SK-N-SH (cell line): ENCODE data around the gene LRIG1. TPM values are rescaled to one million over a fixed set of nuclear protein-coding genes. Genes with fewer than 3 reads are reported as not detected.
A peak's percentile ranks its signal among the peaks of the same experiment; 100 is the strongest.

Experiments used
- CTCF ChIA-PET: fragments of 300-600, 350-600 bp; formaldehyde crosslinking; extraction: SDS; loops from one replicate; lab custom pipeline; 2021; lab: Yijun Ruan, JAX
- POLR2A ChIA-PET: fragments of 350-600 bp; sonication (Branson Sonifier 250); formaldehyde crosslinking; extraction: SDS; loops from one replicate; lab custom pipeline; 2020; ENCODE audit warnings: antibody characterized with exemption, inconsistent platforms; lab: Yijun Ruan, JAX
- DNase-seq: peaks from one replicate; pipeline ENCODE4 v3.0.0; 2012
- H2AFZ ChIP-seq: fragments of 200-600 bp; sonication (generic); 2 replicates; pipeline ENCODE4 v1.8.1; 2016; ENCODE audit warnings: antibody characterized with exemption, mild to moderate bottlenecking, low read depth
- H3F3A ChIP-seq: fragments of 200-600 bp; sonication (generic); replicated peaks from 2 replicates; pipeline ENCODE3; 2016; ENCODE audit warnings: antibody characterized with exemption, mild to moderate bottlenecking; ENCODE audit not compliant: insufficient read depth
- H3K27ac ChIP-seq, 2 experiments: fragments of 200-500 bp in 1 of 2; fragments of 200-600 bp in 1 of 2; sonication (Bioruptor generic) in 1 of 2; sonication (generic), shearing (Covaris generic) in 1 of 2; 2 replicates each; pipeline versions ENCODE4 v1.5.1 to v1.6.1; 2014 to 2016; ENCODE audit warnings: low read depth in 2 of 2, inconsistent platforms in 1 of 2, low read length in 1 of 2, mild to moderate bottlenecking in 1 of 2, mixed read lengths in 1 of 2
- H3K27me3 ChIP-seq: fragments of 200-600 bp; sonication (generic), shearing (Covaris generic); 2 replicates; pipeline ENCODE4 v1.6.1; 2016; ENCODE audit warnings: mixed run types; ENCODE audit not compliant: insufficient read depth
- H3K36me3 ChIP-seq, 2 experiments: fragments of 200-500 bp in 1 of 2; fragments of 200-600 bp in 1 of 2; sonication (Bioruptor generic) in 1 of 2; sonication (generic) in 1 of 2; replicated peaks in 1 of 2; 2 replicates each; pipeline versions ENCODE3 to v1.5.1; 2014 to 2016; ENCODE audit warnings: low read length in 1 of 2, mild to moderate bottlenecking in 1 of 2; ENCODE audit not compliant: insufficient read depth in 2 of 2, control insufficient read depth in 1 of 2
- H3K4me1 ChIP-seq, 2 experiments: fragments of 200-500 bp in 1 of 2; fragments of 200-600 bp in 1 of 2; sonication (Bioruptor generic) in 1 of 2; sonication (generic), shearing (Covaris generic) in 1 of 2; 2 replicates each; pipeline versions ENCODE4 v1.5.1 to v1.6.1; 2014 to 2016; ENCODE audit warnings: low read depth in 1 of 2, low read length in 1 of 2, mixed run types in 1 of 2; ENCODE audit not compliant: insufficient read depth in 2 of 2, control insufficient read depth in 1 of 2
- H3K4me2 ChIP-seq: fragments of 200-600 bp; sonication (generic), shearing (Covaris generic); 2 replicates; pipeline ENCODE4 v1.6.1; 2017; ENCODE audit warnings: mixed run types
- H3K4me3 ChIP-seq, 2 experiments: fragments of 200-500 bp in 1 of 2; fragments of 200-600 bp in 1 of 2; sonication (Bioruptor generic) in 1 of 2; sonication (generic), shearing (Covaris generic) in 1 of 2; 2 replicates each; pipeline versions ENCODE4 v1.5.1 to v1.8.1; 2014 to 2016; ENCODE audit warnings: low read depth in 2 of 2, inconsistent platforms in 1 of 2, low read length in 1 of 2, mild to moderate bottlenecking in 1 of 2, mixed read lengths in 1 of 2, moderate library complexity in 1 of 2
- H3K79me2 ChIP-seq: fragments of 200-600 bp; sonication (generic); 2 replicates; pipeline ENCODE4 v1.8.1; 2017; ENCODE audit warnings: mild to moderate bottlenecking; ENCODE audit not compliant: insufficient read depth
- H3K9ac ChIP-seq: fragments of 200-600 bp; sonication (generic); 2 replicates; pipeline ENCODE4 v1.6.1; 2017; ENCODE audit warnings: mixed run types
- H3K9me2 ChIP-seq: fragments of 200-600 bp; sonication (generic); 2 replicates; pipeline ENCODE4 v1.6.1; 2017; ENCODE audit warnings: mixed run types
- H3K9me3 ChIP-seq: fragments of 200-600 bp; sonication (generic); 2 replicates; pipeline ENCODE4 v1.6.1; 2017; ENCODE audit warnings: mixed run types, mild to moderate bottlenecking, moderate library complexity
- H4K20me1 ChIP-seq: fragments of 200-600 bp; sonication (generic); 2 replicates; pipeline ENCODE4 v1.6.1; 2017; ENCODE audit warnings: mild to moderate bottlenecking, mixed run types; ENCODE audit not compliant: insufficient read depth
- CHD2 ChIP-seq: fragments of 150-350 bp; IDR thresholded peaks from 2 replicates; pipeline ENCODE4 v1.6.1; 2018; ENCODE audit warnings: low read length; ENCODE audit not compliant: partially characterized antibody
- ELF1 ChIP-seq: IDR thresholded peaks from 2 replicates; pipeline ENCODE4 v1.4.0; 2012
- EP300 ChIP-seq, 2 experiments: IDR thresholded peaks; 2 replicates each; pipeline versions ENCODE4 v1.4.0 to v1.6.1; 2012; ENCODE audit warnings: borderline replicate concordance in 1 of 2, low read depth in 1 of 2, low read length in 1 of 2
- EZH2phosphoT487 ChIP-seq: fragments of 200-600 bp; sonication (generic); IDR thresholded peaks from 2 replicates; pipeline ENCODE4 v1.6.1; 2017; ENCODE audit warnings: low read depth, mixed run types, mild to moderate bottlenecking, antibody characterized with exemption, moderate library complexity, borderline replicate concordance
- FOXJ3 ChIP-seq: sonication (generic); formaldehyde crosslinking; IDR thresholded peaks from 2 replicates; pipeline ENCODE4 v1.5.1; 2020; ENCODE audit warnings: mild to moderate bottlenecking, missing genetic modification reagents
- GATA2 ChIP-seq: sonication (generic); formaldehyde crosslinking; IDR thresholded peaks from 2 replicates; pipeline ENCODE4 v1.5.0; 2020; ENCODE audit warnings: mild to moderate bottlenecking, missing genetic modification reagents
- JUND ChIP-seq: IDR thresholded peaks from 2 replicates; pipeline ENCODE4 v1.4.0; 2012
- MXI1 ChIP-seq: IDR thresholded peaks from 2 replicates; pipeline ENCODE4 v1.6.1; 2012; ENCODE audit warnings: mild to moderate bottlenecking, low read depth, low read length, improper control_type of control experiment
- NFIC ChIP-seq: IDR thresholded peaks from 2 replicates; pipeline ENCODE4 v1.4.0; 2012; ENCODE audit warnings: borderline replicate concordance
- NRF1 ChIP-seq: IDR thresholded peaks from 2 replicates; pipeline ENCODE4 v1.6.1; 2012; ENCODE audit warnings: low read depth, mild to moderate bottlenecking, low read length
- PBX3 ChIP-seq: IDR thresholded peaks from 2 replicates; pipeline ENCODE4; 2012
- POLR2AphosphoS5 ChIP-seq: IDR thresholded peaks from 2 replicates; pipeline ENCODE4 v1.6.1; 2012; ENCODE audit warnings: low read depth, low read length
- RAD21 ChIP-seq: IDR thresholded peaks from 2 replicates; pipeline ENCODE4 v1.6.1; 2012; ENCODE audit warnings: mild to moderate bottlenecking, low read length
- RFX5 ChIP-seq: IDR thresholded peaks from 2 replicates; pipeline ENCODE4 v1.6.1; 2012; ENCODE audit warnings: mild to moderate bottlenecking, improper control_type of control experiment, low read length
- RXRA ChIP-seq: IDR thresholded peaks from 2 replicates; pipeline ENCODE4 v1.4.0; 2012; ENCODE audit warnings: low read depth, mild to moderate bottlenecking, borderline replicate concordance
- SMC3 ChIP-seq: IDR thresholded peaks from 2 replicates; pipeline ENCODE4 v1.6.1; 2012; ENCODE audit warnings: low read depth, low read length, improper control_type of control experiment
- TEAD4 ChIP-seq: IDR thresholded peaks from 2 replicates; pipeline ENCODE4 v1.4.0; 2012; ENCODE audit warnings: mild to moderate bottlenecking, borderline replicate concordance; ENCODE audit not compliant: insufficient read depth
- USF1 ChIP-seq: IDR thresholded peaks from 2 replicates; pipeline ENCODE4 v1.4.0; 2012; ENCODE audit warnings: low read depth, borderline replicate concordance
- YY1 ChIP-seq: IDR thresholded peaks from 2 replicates; pipeline ENCODE4 v1.4.0; 2012; ENCODE audit warnings: low read depth, mild to moderate bottlenecking
- WGBS: methylation state at CpG from one replicate; pipeline ENCODE4 v1.1.6; 2017; ENCODE audit warnings: low lambda C conversion rate; 5-methylcytosine and 5-hydroxymethylcytosine counted together
- polyA plus RNA-seq, 3 experiments: library from polyadenylated mRNA; depleted of rRNA; stranded (reverse); fragments of >200 nt; gene quantifications; 2 replicates each; pipeline ENCODE4 v1.2.3, GENCODE V29; 2012
- TF ChIP-seq, protein P1 (sequence below): fragments of 150-350 bp; IDR thresholded peaks from 2 replicates; pipeline ENCODE4 v1.6.1; 2016; ENCODE audit warnings: mild to moderate bottlenecking, low read depth, low read length
- TF ChIP-seq, protein P2 (sequence below): IDR thresholded peaks from 2 replicates; pipeline ENCODE4 v1.4.0; 2012; ENCODE audit warnings: low read depth
- TF ChIP-seq, protein P3 (sequence below): fragments of 150-350 bp; IDR thresholded peaks from 2 replicates; pipeline ENCODE4 v1.6.1; 2017; ENCODE audit warnings: antibody characterized with exemption, low read length, low read depth, borderline replicate concordance

The LRIG1 gene
- polyA plus RNA-seq, 1 of the 3 experiments (the other 2 are of a cell fraction), result 1.7 TPM

GRCh38 chr3:66483409-66483906, 17.4 kb downstream of the LRIG1 start:
- no peak overlapping the region for H3K4me2 ChIP-seq
- no peak overlapping the region for H3K9ac ChIP-seq
- H3K9me2 ChIP-seq, result no peaks in the 10 kb centered on the region
- WGBS, result 89% methylated on average over 10 of the region's 13 CpGs
- H4K20me1 ChIP-seq, result no peaks in the 10 kb centered on the region
- CTCF ChIA-PET, result interaction anchor here (0.9 kb wide), 1 partner anchor 76 kb away, joined by 3 read pairs; no protein-coding TSS in a partner anchor
- POLR2A ChIA-PET, result no interaction called here
- no peak for DNase-seq
- no peaks in the 10 kb centered on the region for H3F3A ChIP-seq
- H3K27me3 ChIP-seq, result no peaks in the 10 kb centered on the region
- TF ChIP-seq RFX5 (no peak), JUND (no peak), RXRA (no peak), MXI1 (no peak), YY1 (no peak), POLR2AphosphoS5 (no peak), USF1 (no peak), NRF1 (no peak), RAD21 (no peak), PBX3 (no peak), CHD2 (no peak), GATA2 (CRISPR knock-in tag) (no peak)
- H2AFZ ChIP-seq, result no peak overlapping the region
- H3K4me1 ChIP-seq, result peaks cover 0 to 9% of the 10 kb centered on the region in 2 experiments; a peak in 2 of 4 replicates
- H3K27ac ChIP-seq, result no peak overlapping the region
- H3K79me2 ChIP-seq, result no peaks in the 10 kb centered on the region
- no peaks in the 10 kb centered on the region for H3K9me3 ChIP-seq
- no peak overlapping the region for H3K4me3 ChIP-seq
- no peaks in the 10 kb centered on the region for H3K36me3 ChIP-seq

DNA sequence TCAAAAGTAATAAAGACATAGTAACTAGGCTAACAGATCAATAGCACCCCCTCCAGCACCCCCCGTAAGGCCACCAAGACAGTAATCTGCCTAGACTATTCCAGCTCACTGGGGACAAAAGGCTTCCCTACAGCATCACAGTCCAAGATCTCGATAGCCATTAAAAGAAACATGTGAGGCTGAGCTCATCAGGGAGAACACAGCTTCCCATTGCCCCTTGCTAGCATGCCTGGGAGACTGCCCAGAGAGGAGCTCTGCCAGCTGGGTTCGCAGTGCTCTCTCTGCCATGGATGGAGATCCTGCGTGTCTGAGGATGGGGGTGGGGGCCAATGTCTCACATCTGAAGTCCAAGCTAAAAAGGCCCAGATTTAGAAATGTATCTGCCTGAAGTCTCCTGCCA, 17.8 kb downstream of the LRIG1 start:
- CTCF ChIA-PET, result interaction anchor here (0.9 kb wide), 1 partner anchor 75 kb away, joined by 3 read pairs; no protein-coding TSS in a partner anchor
- no peaks in the 10 kb centered on the region for H4K20me1 ChIP-seq
- H3K4me1 ChIP-seq, result peaks cover 0 to 9% of the 10 kb centered on the region in 2 experiments; a peak in 2 of 4 replicates
- no peak overlapping the region for H3K9ac ChIP-seq
- POLR2A ChIA-PET, result no interaction called here
- no peaks in the 10 kb centered on the region for H3K27me3 ChIP-seq
- H3K4me2 ChIP-seq, result no peak overlapping the region
- 78% methylated on average over 2 of the region's 4 CpGs for WGBS
- DNase-seq, result peak; percentile 16
- no peaks in the 10 kb centered on the region for H3F3A ChIP-seq
- H2AFZ ChIP-seq, result no peak overlapping the region
- no peak overlapping the region for H3K27ac ChIP-seq
- no peaks in the 10 kb centered on the region for H3K36me3 ChIP-seq
- H3K9me3 ChIP-seq, result no peaks in the 10 kb centered on the region
- H3K4me3 ChIP-seq, result no peak overlapping the region
- no peaks in the 10 kb centered on the region for H3K9me2 ChIP-seq
- H3K79me2 ChIP-seq, result no peaks in the 10 kb centered on the region
- TF ChIP-seq POLR2AphosphoS5 (no peak), EP300 (IDR thresholded peaks at IDR 0.05; ENCODE audit: borderline replicate concordance in 1 of 2, low read depth in 1 of 2, low read length in 1 of 2) (no peak), SMC3 (no peak), RFX5 (no peak), USF1 (no peak), FOXJ3 (CRISPR knock-in tag) (no peak), ELF1 (no peak), GATA2 (CRISPR knock-in tag) (no peak), NRF1 (no peak), MXI1 (no peak), JUND (no peak), EZH2phosphoT487 (no peak), RXRA (no peak), NFIC (no peak), TEAD4 (no peak), CHD2 (no peak)
- TF ChIP-seq, protein P1, sequence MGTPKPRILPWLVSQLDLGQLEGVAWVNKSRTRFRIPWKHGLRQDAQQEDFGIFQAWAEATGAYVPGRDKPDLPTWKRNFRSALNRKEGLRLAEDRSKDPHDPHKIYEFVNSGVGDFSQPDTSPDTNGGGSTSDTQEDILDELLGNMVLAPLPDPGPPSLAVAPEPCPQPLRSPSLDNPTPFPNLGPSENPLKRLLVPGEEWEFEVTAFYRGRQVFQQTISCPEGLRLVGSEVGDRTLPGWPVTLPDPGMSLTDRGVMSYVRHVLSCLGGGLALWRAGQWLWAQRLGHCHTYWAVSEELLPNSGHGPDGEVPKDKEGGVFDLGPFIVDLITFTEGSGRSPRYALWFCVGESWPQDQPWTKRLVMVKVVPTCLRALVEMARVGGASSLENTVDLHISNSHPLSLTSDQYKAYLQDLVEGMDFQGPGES, result no peak
- TF ChIP-seq, protein P2, sequence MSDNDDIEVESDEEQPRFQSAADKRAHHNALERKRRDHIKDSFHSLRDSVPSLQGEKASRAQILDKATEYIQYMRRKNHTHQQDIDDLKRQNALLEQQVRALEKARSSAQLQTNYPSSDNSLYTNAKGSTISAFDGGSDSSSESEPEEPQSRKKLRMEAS, result no peak
- TF ChIP-seq, protein P3, sequence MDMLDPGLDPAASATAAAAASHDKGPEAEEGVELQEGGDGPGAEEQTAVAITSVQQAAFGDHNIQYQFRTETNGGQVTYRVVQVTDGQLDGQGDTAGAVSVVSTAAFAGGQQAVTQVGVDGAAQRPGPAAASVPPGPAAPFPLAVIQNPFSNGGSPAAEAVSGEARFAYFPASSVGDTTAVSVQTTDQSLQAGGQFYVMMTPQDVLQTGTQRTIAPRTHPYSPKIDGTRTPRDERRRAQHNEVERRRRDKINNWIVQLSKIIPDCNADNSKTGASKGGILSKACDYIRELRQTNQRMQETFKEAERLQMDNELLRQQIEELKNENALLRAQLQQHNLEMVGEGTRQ, result no peak
